SKM-1 (cell line): ENCODE measurements around the gene KHDC4.
A peak's percentile ranks its signal among the peaks of the same experiment; 100 is the strongest.

Experiments
- DNase-seq: peaks from one replicate; lab custom pipeline; 2025; ENCODE audit not compliant: unreplicated experiment; lab: John Stamatoyannopoulos, UW

The KHDC4 gene

GRCh38 chr1:155970531-155971167, 36.4 kb upstream of the KHDC4 start:
- DNase-seq: peak; percentile 95

DNA sequence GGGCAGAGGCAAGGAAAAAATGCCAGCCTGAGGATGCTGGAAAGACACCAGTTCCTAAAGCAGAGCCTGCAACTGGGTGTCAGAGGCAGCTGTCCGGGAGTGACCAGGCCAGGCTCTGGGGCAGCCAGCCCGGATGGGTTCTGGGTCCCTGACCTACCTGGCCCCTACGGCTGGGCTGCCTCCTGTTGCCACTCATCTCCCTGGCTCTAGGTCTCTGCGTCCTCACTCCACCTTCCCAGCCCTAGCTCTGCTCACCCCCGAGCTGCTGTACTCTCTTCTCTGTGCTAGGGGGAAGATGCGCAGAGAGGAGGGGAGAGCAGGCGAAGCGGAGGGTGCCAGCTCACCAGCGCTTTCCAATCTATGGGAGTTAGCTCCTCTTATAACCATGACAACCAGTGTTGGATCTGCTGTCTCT, 35.2 kb upstream of the KHDC4 start:
- DNase-seq: no peak

DNA sequence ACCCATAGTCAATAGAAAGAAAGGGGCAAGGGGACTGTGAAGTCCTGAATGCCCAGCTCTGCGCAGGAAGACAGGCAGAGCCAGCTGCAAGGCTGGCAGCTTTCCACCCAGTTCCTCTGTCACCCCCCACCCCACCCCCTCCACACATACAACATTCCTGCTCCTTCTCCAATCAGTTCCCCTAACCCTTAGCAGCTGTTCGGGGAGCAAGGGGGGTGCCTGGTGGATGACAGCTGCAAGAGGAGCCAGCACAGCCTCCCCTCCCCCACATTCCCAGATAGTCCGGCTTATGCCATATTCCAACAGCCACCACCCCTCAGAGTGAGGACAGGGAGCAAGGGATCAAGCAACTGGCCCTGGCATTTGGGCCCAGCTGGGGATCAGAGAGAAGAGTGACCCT, 34.5 kb upstream of the KHDC4 start:
- DNase-seq: no peak

DNA sequence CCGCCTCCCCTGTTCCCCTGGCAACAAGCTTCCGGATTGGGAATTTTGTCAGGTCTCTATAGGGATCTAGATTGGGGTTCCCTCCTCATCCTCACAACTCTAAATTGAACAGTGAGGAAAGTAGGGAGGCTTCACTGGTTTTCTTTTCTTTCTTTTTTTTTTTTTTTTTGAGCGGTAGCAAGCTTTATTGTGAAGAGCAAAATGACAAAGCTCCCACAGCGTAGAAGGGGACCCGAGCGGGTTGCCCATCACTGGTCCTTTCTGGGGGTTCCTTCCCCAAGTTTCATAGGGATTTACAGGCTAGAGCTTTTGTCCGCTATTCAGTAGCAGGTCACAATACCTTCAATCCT, 33.8 kb upstream of the KHDC4 start:
- DNase-seq: no peak

DNA sequence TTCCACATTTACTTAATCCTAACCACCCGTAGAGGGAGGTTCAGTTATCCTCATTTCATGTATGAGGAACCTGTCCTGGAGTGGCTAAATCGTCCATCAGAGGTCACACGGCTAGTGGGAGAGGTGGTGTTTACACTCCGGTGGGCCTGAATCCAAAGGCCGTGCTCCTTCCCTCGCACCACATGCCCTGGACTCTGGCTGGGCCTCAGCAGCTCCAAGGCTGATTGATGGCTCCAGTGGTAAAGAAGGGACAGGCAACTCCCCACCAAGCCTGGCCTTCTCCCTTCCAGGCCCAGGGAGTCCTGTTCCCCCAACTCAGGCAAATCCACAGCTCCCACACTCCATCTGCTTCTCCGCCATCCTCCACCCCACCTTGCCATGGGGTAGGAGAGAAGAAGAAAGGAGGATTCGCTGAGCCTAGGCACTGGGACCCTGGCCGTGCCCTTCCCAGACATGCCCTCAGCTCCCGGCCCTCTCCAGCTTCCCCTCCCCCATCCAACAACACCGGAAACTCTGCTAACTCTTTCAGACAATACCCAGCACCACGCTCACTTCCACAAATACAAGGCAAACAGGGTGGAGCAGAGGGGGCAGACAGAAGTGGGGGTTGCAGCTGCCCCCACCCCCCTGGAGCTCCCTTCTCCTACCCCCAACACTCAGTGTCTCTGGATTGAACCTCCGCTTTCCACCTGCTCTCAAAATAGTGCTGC, 33.3 kb upstream of the KHDC4 start:
- no peak for DNase-seq

DNA sequence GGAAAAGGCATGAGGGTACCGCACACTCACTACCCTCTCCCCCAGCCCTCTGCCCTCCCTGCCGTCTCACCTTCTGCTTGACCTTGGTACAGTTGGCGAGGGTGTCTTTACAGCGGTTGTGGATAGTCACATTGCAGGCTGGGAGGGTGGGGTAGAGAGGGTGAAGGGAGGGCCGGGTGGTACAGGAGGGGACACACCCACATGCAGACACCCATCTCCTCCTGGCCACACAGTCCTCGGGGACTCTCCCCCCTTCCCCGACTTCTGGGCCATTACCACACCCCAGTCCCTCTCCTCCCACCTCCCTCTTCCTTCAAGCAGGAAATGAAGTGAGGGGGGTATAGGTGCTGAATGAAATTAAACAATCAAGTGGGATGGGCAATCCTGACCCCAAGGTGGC, 32.5 kb upstream of the KHDC4 start:
- DNase-seq: no peak

DNA sequence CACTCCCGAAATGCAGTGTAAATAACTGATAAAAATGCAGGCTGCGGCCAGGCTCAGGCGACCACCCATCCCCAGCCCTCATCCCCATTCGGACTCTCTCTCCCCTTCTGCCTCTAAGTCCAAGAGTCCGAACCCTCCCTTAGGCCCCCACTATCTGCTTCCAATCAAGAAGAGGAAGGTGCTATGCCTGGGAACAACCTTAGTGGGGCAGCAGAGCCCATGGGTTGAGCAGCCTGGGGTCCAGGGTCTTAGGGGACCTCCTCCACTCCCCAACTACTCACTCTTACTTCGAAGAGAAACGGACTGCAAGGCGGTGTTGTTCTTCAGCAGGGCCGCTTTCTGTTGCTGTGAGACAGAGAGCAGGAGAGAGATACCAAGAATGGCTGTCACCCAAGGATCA, 31.9 kb upstream of the KHDC4 start:
- DNase-seq: no peak

DNA sequence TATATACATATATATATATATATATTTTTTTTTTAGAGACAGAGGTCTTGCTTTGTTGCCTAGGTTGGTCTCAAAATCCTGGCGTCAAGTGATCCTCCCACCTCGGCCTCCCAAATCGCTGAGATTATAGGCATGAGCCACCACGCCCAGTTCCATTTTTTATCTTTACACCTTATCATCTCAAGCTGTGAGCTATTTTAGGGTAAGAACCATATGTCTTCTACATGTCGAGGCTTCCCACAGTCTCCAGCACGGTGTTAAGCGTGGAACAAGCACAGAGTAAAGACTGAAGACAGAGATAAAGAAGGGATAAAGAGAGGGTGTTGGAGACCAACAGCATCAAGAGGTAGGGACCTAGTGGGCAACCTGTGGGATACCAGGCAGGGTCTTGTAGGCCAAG, 30.0 kb upstream of the KHDC4 start:
- DNase-seq: no peak

DNA sequence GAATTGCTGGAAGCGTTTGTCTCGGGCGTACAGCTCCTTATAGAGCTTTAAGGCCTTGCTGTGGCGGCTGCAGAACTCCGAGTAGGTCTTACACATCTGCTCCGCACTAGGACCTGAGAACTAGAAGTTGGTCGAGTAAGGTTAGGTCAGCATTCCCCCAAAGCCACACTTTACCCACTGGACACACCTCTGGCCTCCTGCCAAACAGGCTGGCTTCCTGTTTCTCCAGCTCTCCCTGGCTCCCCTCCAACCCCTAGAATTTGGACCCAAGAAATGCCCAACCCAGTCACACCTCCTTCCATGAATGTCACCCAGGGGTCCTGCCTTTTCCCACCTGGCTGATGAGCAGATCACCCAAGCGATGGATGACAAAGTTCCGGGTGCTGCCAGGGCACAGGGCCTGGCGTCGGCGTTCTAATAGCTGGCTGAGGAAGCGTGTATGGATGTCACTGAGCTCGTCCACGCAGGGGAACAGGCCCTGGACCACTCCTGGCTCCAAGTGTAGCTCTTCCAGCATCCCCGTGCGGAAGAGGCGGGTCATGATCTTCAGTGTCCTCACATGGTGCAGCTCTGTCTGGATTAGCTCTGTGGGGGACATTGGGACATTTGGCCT, 28.5 kb upstream of the KHDC4 start:
- DNase-seq: no peak

- DNase-seq: no peak
Measured at GRCh38 chr1:155961937-155962336, 27.7 kb upstream of the KHDC4 start.

DNA sequence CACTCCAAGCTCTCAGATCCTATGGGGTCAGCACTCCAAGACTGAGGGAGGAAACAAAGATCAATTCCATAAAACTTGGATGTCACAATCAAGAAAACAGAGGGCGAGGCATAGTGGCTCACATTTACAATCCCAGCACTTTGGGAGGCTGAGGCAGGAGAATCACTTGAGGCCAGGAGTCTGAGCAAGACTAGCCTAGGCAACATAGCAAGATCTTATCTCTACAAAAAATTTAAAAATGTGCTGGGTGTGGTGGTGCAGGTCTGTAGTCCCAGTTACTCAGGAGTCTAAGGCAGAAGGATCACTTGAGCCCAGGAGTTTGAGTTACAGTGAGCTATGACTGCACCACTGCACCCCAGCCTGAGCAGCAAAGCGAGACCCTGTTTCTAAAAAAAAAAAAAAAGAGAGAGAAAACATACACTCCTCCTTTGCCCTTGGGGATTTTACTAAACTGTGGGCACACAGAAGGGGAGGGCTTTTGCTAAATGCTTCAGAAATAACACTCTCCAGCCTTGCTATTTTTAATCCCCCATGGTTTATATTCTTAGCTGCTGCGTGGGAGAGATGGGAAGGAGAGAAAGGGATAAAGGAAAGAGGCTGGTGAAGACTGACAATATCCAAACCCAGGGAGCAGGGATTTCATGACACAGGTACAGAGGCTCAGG, 26.0 kb upstream of the KHDC4 start:
- DNase-seq: no peak

- no peak for DNase-seq
Measured at GRCh38 chr1:155957411-155957915, 23.2 kb upstream of the KHDC4 start.

DNA sequence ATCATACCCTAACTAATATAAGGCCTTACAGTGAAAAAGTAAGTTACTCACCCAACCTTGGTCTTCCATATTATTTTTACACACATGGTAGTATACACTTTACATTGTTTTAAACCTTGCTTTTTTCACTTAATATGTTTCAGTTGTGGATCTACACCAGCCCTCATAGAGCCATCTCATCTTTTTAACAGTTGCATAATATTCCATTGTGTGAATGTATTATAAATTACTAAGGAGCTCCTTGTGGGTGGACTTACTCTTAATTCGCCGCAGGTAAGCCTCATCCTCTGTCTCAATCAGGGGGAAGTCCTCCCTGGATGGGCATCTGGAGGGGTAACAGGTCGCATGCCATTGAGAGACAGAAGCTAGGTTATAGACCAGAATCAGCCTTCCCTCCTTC, 20.4 kb upstream of the KHDC4 start:
- DNase-seq: no peak

- DNase-seq: no peak
Measured at GRCh38 chr1:155952505-155952890, 18.3 kb upstream of the KHDC4 start.

DNA sequence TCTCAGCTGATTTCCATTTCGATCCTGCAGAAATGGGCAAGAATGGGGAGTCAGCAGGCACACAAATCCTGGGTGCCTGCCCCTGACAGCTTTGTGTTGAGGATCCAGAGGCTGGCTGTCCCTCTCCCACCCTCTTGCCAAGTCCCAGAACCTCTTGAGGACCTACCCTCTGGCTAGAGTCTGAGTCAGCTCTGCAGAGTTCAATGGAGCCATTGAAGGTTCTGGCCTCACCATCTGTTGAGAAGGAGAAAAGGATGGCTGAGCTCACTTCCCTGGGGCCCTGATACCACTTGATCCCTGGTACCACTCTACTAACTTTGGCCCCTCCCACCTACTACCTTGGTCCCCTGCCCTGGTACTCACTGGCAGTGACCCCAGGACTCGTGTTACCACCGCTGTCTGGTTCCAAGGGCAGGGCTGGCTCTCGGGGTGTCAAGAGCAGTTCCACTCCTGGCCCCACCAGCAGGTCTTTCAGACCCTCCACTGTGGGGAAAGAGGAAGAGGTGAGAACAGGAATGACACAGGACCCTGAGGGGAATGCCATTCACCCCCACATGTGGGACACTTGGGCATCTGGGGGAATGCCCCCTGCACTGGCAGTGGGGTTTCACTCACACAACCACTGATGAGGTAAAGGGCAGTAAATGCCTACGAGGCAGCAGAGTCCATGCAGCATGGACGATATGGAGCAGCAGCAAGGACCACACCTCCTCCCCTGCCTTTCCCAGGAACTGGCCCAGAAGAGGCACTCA, 17.7 kb upstream of the KHDC4 start:
- DNase-seq: no peak

GRCh38 chr1:155950829-155951228, 16.6 kb upstream of the KHDC4 start:
- DNase-seq: no peak

DNA sequence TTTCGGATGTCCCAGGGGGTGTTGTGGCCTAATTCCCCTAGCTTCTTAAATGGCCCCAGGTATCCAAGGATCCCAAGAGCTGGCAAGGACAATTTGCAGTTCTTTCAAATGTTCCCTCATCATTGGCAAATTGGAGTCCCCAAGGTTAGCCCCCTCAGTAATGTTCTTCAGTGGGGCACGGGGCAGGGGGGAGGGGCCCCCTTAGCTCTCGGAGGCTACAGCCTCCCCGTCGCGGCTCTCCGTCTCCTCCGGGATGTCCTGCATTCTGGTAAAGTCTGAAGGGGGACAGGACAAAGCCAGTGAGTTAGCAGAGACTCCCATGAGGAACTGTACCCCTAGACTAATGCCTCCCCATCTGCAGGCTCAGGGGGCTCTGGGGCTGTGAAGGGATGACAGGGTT, 13.5 kb upstream of the KHDC4 start:
- DNase-seq: no peak

- no peak for DNase-seq
Measured at GRCh38 chr1:155947292-155947691, 13.1 kb upstream of the KHDC4 start.

DNA sequence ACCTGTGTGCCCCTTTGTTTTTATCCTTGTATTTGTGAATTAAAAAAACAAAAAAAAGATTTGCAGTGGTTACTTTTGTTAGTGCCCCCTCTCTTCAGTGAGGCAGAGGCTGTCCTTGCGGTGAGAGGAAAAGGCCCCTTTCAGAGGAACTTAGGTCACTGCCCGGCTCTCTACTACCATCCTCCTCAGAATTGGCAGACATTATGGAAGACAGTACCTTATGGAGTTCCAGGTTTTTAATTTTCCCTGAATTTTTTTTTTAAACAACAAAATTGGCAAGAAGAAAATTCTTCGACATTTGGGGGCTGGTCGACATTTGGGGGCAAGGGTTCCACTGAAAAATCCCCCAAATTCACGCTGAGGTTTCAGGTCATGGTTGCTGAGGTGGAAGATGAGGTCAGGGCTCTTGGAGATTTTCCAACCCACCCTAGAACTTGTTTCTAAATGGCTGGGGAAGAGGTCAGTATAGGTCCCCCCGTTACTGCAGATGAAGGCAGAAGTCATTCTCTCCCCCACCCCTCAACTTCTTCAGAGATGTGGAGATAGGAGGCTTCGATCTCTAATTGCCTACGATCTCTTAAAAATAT, 12.5 kb upstream of the KHDC4 start:
- no peak for DNase-seq

GRCh38 chr1:155944444-155944799, 10.2 kb upstream of the KHDC4 start:
- peak; percentile 36 for DNase-seq

DNA sequence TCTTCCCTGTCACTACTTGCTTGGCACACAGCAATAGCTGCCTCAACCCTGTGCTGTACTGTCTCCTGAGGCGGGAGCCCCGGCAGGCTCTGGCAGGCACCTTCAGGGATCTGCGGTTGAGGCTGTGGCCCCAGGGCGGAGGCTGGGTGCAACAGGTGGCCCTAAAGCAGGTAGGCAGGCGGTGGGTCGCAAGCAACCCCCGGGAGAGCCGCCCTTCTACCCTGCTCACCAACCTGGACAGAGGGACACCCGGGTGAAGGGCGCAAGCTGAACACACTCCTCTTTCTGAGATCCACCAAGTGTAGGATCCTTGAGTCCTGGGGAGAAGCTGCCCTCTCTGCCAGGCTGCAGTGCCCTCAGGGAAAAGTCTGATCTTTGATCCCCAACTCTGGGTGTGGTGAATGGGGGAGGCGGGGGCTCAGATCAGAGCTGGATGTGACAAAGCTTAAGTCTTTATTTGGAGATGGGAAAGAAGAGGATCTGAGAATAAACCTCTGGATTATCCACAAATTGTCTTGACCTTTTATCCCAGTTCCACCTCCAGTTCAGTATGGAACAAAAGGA, 8.4 kb upstream of the KHDC4 start:
- no peak for DNase-seq
